Measurements from ENCODE around the gene STAG3. TPM values are rescaled to one million over a fixed set of nuclear protein-coding genes. Genes with fewer than 3 reads are reported as not detected.
"Not testable (repeated sequence)": the region's sequence is repeated elsewhere in the genome, so short reads cannot be mapped to it uniquely, and the experiment has no call there.

The STAG3 gene
- 1 to 10 TPM; 4.2 to 8.2 (median 6.5) TPM for total RNA-seq

- H3K4me1 ChIP-seq, result peaks cover 0 to 18% (median 6%) of the 10 kb centered on the region in 4 donors
- peak within 1 kb of the TSS; percentile 41 to 51 (median 46) for H3K4me3 ChIP-seq
- 4% methylated on average over 71 to 74 of the region's 78 CpGs for WGBS, 2 donors
- no peaks in the 10 kb centered on the region for H3K36me3 ChIP-seq
- no peaks in the 10 kb centered on the region for H3K9me3 ChIP-seq
- peak; percentile 86 to 95 for DNase-seq (ENCODE audit: low spot score in 2 of 2)
- no peaks in the 10 kb centered on the region for H3K27me3 ChIP-seq
- peak within 1 kb of the TSS in 3 of 4 donors; percentile 21 to 42 (median 29) for H3K27ac ChIP-seq
- TF ChIP-seq POLR2A (IDR thresholded peaks at IDR 0.05) (no peak), CTCF (IDR thresholded peaks at IDR 0.05) (no peak), EP300 (IDR thresholded peaks at IDR 0.05) (peak in 1 of 2 donors; percentile 32)
Measured at GRCh38 chr7:100177045-100178001, at the start of gene STAG3, which contains the start of gene GPC2. TSS of gene STAG3 (plus strand) at chr7:100177918. CDS start at chr7:100180557, 2,639 bp downstream. TSS of gene GPC2 (minus strand) at chr7:100177381. CDS start at chr7:100177199, 182 bp downstream.

GRCh38 chr7:100128637-100128963, 49.1 kb upstream of the STAG3 start:
- TF ChIP-seq POLR2A (IDR thresholded peaks at IDR 0.05), result no peak
- TF ChIP-seq CTCF (IDR thresholded peaks at IDR 0.05), result no peak
- Histone ChIP-seq H3K4me3 (no peak overlapping the region), H3K9me3 (no peaks in the 10 kb centered on the region), H3K27ac (no peak overlapping the region), H3K4me1 (peaks cover 0 to 54% (median 19%) of the 10 kb centered on the region in 4 donors), H3K27me3 (no peaks in the 10 kb centered on the region), H3K36me3 (peaks cover 0 to 18% (median 0%) of the 10 kb centered on the region in 3 donors)
- DNase-seq (ENCODE audit: low spot score in 2 of 2), result no peak
- 42 to 50% methylated on average over 1 of the region's 1 CpG for WGBS, 2 donors

- DNase-seq (ENCODE audit: low spot score in 2 of 2); H3K36me3 ChIP-seq; H3K27ac ChIP-seq; H3K27me3 ChIP-seq; H3K4me3 ChIP-seq; H3K9me3 ChIP-seq: not testable (repeated sequence)
- H3K4me1 ChIP-seq, result peaks cover 0 to 50% (median 17%) of the 10 kb centered on the region in 4 donors
- WGBS, 2 donors, result 90 to 96% methylated on average over 1 of the region's 1 CpG
Measured at GRCh38 chr7:100130220-100130607, 47.5 kb upstream of the STAG3 start.

- TF ChIP-seq EP300 (IDR thresholded peaks at IDR 0.05) (no peak), CTCF (IDR thresholded peaks at IDR 0.05) (peak; percentile 82 to 95 (median 89)), POLR2A (IDR thresholded peaks at IDR 0.05) (no peak)
- Histone ChIP-seq H3K36me3 (no peaks in the 10 kb centered on the region), H3K4me1 (peaks cover 0 to 44% (median 14%) of the 10 kb centered on the region in 4 donors), H3K27me3 (no peaks in the 10 kb centered on the region), H3K9me3 (no peaks in the 10 kb centered on the region), H3K27ac (peak overlapping the region in 1 of 4 donors; percentile 52), H3K4me3 (peak overlapping the region in 1 of 4 donors; percentile 18)
- 11 to 13% methylated on average over 24 of the region's 24 CpGs for WGBS, 2 donors
- peak; percentile 80 to 90 for DNase-seq (ENCODE audit: low spot score in 2 of 2)
Measured at GRCh38 chr7:100130608-100131453, 46.9 kb upstream of the STAG3 start.

GRCh38 chr7:100132126-100132525, 45.6 kb upstream of the STAG3 start:
- no peaks in the 10 kb centered on the region for H3K9me3 ChIP-seq
- WGBS, 2 donors, result 64 to 71% methylated on average over 7 of the region's 7 CpGs
- H3K27ac ChIP-seq, result no peak overlapping the region
- DNase-seq (ENCODE audit: low spot score in 2 of 2), result no peak
- H3K36me3 ChIP-seq, result no peaks in the 10 kb centered on the region
- TF ChIP-seq EP300 (IDR thresholded peaks at IDR 0.05) (no peak), POLR2A (IDR thresholded peaks at IDR 0.05) (no peak), CTCF (IDR thresholded peaks at IDR 0.05) (no peak)
- no peaks in the 10 kb centered on the region for H3K27me3 ChIP-seq
- H3K4me3 ChIP-seq, result no peak overlapping the region
- peaks cover 0 to 38% (median 9%) of the 10 kb centered on the region in 4 donors for H3K4me1 ChIP-seq
